Skeletal muscle satellite cell (primary cell): ENCODE results near the gene STC2.

ENCODE experiments used
- H3K27me3 ChIP-seq: 2 replicates; pipeline ENCODE4 v1.7.0; 2013; ENCODE audit warnings: low read length; ENCODE audit not compliant: control insufficient read depth, insufficient read depth
- H3K36me3 ChIP-seq: 2 replicates; pipeline ENCODE4 v1.7.0; 2013; ENCODE audit warnings: mild to moderate bottlenecking, control low read depth, low read length; ENCODE audit not compliant: insufficient read depth
- H3K4me1 ChIP-seq: 2 replicates; pipeline ENCODE4 v1.7.0; 2013; ENCODE audit warnings: low read length; ENCODE audit not compliant: control insufficient read depth, insufficient read depth
- H3K4me2 ChIP-seq: 2 replicates; pipeline ENCODE4 v1.7.0; 2013; ENCODE audit warnings: mild to moderate bottlenecking, low read length
- H3K4me3 ChIP-seq: 2 replicates; pipeline ENCODE4 v1.7.0; 2013; ENCODE audit warnings: low read length
- H3K9ac ChIP-seq: 2 replicates; pipeline ENCODE4 v1.7.0; 2013; ENCODE audit warnings: mild to moderate bottlenecking, low read depth, low read length, moderate library complexity
- H3K9me3 ChIP-seq: replicated peaks from 2 replicates; pipeline ENCODE4 v1.7.0; 2013; ENCODE audit warnings: mild to moderate bottlenecking, control low read depth, low read length

STC2 gene

GRCh38 chr5:173317091-173317730 is 11.0 kb downstream of the STC2 start:
- Histone ChIP-seq H3K4me2 (no peak overlapping the region), H3K36me3 (peaks cover 65% of the 10 kb centered on the region), H3K4me1 (peaks cover 67% of the 10 kb centered on the region), H3K9ac (peak overlapping the region; percentile 38), H3K9me3 (no peaks in the 10 kb centered on the region), H3K4me3 (no peak overlapping the region), H3K27me3 (no peaks in the 10 kb centered on the region)

DNA sequence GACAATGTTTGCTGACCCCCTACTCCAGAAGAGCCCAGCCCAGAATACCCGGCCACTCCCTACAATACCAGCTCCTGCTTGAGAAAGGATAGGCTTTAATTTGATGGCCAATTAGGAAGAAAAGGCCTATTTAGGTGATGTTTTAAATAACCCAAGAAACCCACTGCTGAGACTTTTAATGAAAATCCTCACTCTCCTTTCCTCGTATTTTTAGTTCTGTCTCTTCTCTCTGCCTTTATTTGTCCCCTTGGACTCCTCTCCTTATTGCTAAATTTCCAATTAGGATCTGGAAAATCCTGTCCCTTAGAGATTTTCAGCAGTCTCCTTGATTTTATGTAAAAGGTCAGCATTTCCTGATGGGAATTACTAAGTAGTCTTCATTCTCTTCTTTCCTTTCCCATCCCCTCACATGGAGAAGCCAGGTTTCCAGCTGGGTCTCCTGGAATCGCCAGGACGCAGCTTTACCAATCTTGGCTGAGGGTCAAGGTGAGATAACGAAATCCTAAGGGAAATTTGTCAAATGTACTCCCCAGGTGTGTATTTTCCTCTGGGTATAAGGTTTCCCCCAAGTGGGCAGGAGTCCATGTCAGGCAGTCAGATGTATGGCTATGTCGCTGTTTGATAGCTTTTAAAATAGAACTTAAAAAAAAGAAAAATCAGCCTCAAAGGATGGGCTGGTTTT is 11.7 kb downstream of the STC2 start:
- Histone ChIP-seq H3K4me1 (peaks cover 60% of the 10 kb centered on the region), H3K4me2 (no peak overlapping the region), H3K4me3 (no peak overlapping the region), H3K9me3 (no peaks in the 10 kb centered on the region), H3K36me3 (peaks cover 57% of the 10 kb centered on the region), H3K27me3 (no peaks in the 10 kb centered on the region), H3K9ac (peak overlapping the region; percentile 38)

- Histone ChIP-seq H3K9me3 (no peaks in the 10 kb centered on the region), H3K9ac (peak overlapping the region; percentile 38), H3K4me2 (no peak overlapping the region), H3K4me1 (peaks cover 59% of the 10 kb centered on the region), H3K27me3 (no peaks in the 10 kb centered on the region), H3K36me3 (peaks cover 50% of the 10 kb centered on the region), H3K4me3 (no peak overlapping the region)
These were observed 12.5 kb downstream of the STC2 start for GRCh38 chr5:173315495-173316338.

- H3K27me3 ChIP-seq, result no peaks in the 10 kb centered on the region
- H3K9ac ChIP-seq, result no peak overlapping the region
These were observed 13.9 kb downstream of the STC2 start for GRCh38 chr5:173314166-173314952.

GRCh38 chr5:173313351-173313801 is 14.8 kb downstream of the STC2 start:
- Histone ChIP-seq H3K4me1 (peaks cover 42% of the 10 kb centered on the region), H3K9ac (no peak overlapping the region), H3K27me3 (no peaks in the 10 kb centered on the region), H3K36me3 (peaks cover 26% of the 10 kb centered on the region), H3K9me3 (no peaks in the 10 kb centered on the region), H3K4me2 (no peak overlapping the region), H3K4me3 (no peak overlapping the region)

More at GRCh38 chr5:173314166-173314952, 13.9 kb downstream of the STC2 start:
- H3K9me3 ChIP-seq, result no peaks in the 10 kb centered on the region
- H3K4me3 ChIP-seq, result no peak overlapping the region
- H3K4me2 ChIP-seq, result no peak overlapping the region
- H3K4me1 ChIP-seq, result peaks cover 52% of the 10 kb centered on the region
- H3K36me3 ChIP-seq, result peaks cover 36% of the 10 kb centered on the region

GRCh38 chr5:173312821-173313220 is 15.4 kb downstream of the STC2 start:
- H3K36me3 ChIP-seq, result peaks cover 21% of the 10 kb centered on the region
- H3K9ac ChIP-seq, result no peak overlapping the region
- H3K4me2 ChIP-seq, result no peak overlapping the region
- H3K4me3 ChIP-seq, result no peak overlapping the region
- no peaks in the 10 kb centered on the region for H3K27me3 ChIP-seq
- H3K4me1 ChIP-seq, result peaks cover 36% of the 10 kb centered on the region
- peaks cover 4% of the 10 kb centered on the region for H3K9me3 ChIP-seq

GRCh38 chr5:173311818-173312585 is 16.2 kb downstream of the STC2 start:
- Histone ChIP-seq H3K9ac (no peak overlapping the region), H3K27me3 (no peaks in the 10 kb centered on the region), H3K4me1 (peaks cover 28% of the 10 kb centered on the region), H3K4me3 (no peak overlapping the region), H3K9me3 (peaks cover 5% of the 10 kb centered on the region), H3K4me2 (no peak overlapping the region), H3K36me3 (peaks cover 13% of the 10 kb centered on the region)

DNA sequence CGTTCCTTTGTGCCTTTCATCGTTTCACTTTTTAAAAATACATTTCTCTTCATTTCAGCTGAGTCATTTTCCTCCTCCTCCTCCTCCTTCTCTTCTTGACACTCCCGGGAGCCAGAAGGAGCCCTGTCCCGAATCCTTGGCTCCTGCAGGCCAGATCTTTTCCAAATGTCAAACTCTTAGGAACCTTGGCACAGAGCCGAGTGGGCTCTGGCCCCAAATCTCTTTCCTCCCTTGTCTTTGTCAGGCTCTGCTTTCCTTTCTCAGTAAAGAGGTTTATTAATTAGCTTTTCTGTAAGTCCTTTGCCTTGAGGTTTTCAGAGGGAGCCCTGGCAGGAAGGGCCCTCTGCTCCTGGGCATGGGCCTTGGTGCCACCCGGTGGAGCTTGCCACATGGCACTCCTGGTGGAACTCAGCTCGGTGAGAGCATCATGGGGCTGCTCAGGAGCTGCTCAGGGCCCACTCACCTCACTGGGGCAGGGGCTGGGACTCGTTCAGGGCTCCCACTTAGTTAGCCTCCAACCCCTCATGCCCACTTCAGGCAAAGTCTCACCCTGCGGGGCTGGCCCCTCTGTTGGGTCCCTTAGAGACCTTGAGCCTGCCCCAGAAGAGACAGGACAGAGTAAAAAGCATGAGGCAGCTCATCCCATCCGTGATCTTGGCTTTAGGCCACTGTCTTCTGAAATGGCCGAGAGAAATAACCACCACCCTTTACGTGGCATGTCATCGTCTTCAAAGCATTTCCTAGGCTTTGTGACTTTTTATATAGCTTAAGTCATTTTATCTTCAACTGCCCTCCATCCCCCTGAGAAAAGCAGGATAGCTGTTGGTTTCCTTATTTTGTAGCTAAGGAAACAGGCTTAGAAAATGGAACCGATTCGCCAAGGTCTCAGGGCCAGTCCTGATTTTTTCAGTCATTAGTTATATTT is 17.1 kb downstream of the STC2 start:
- Histone ChIP-seq H3K9me3 (peaks cover 5% of the 10 kb centered on the region), H3K4me2 (peak overlapping the region; percentile 22), H3K4me1 (peaks cover 22% of the 10 kb centered on the region), H3K36me3 (peaks cover 4% of the 10 kb centered on the region), H3K4me3 (no peak overlapping the region), H3K9ac (peak overlapping the region; percentile 59), H3K27me3 (no peaks in the 10 kb centered on the region)

- H3K4me1 ChIP-seq, result peaks cover 14% of the 10 kb centered on the region
- H3K4me2 ChIP-seq, result peak overlapping the region; percentile 22
- H3K9me3 ChIP-seq, result peaks cover 5% of the 10 kb centered on the region
- H3K36me3 ChIP-seq, result no peaks in the 10 kb centered on the region
- no peak overlapping the region for H3K4me3 ChIP-seq
- H3K27me3 ChIP-seq, result no peaks in the 10 kb centered on the region
- peak overlapping the region; percentile 59 for H3K9ac ChIP-seq
These were observed 17.9 kb downstream of the STC2 start for GRCh38 chr5:173310218-173310769.
